ENCODE measurements around the gene CHAD.

GRCh38 chr17:50468304-50469207 is at the start of gene CHAD:
- TF ChIP-seq CTCF (IDR thresholded peaks at IDR 0.05): no peak
- TF ChIP-seq REST (IDR thresholded peaks at IDR 0.05; ENCODE audit: insufficient read depth in 1 of 2, low read depth in 2 of 2, low read length in 1 of 2): no peak
- TF ChIP-seq POLR2AphosphoS5 (IDR thresholded peaks at IDR 0.05; ENCODE audit: low read depth, low read length): no peak
- no peak for TF ChIP-seq SIN3A (IDR thresholded peaks at IDR 0.05; ENCODE audit: borderline replicate concordance, insufficient read depth, low read depth, low read length)
- TF ChIP-seq TCF7L2 (IDR thresholded peaks at IDR 0.05; ENCODE audit: low read depth, low read length): no peak

Measured in Panc1 (cell line).